ENCODE results near the gene PPP1R3F. TPM values are rescaled to one million over a fixed set of nuclear protein-coding genes. Genes with fewer than 3 reads are reported as not detected.

The PPP1R3F gene
- total RNA-seq, 5 donors from 2014 or later (not counting 1 experiment from before 2014, with no cell fraction given) = 11.7 to 20.8 (median 17.5) TPM

- H3K9me3 ChIP-seq = no peaks in the 10 kb centered on the region
- H3K36me3 ChIP-seq (ENCODE audit: control insufficient read depth in 2 of 2, extremely low read depth in 1 of 2, insufficient read depth in 1 of 2, low read length in 1 of 2) = peaks cover 0 to 45% of the 10 kb centered on the region in 2 donors
- peaks cover 0 to 10% of the 10 kb centered on the region in 2 donors for H3K27me3 Mint-ChIP-seq
- H3K4me3 Mint-ChIP-seq = no peak overlapping the region
- CTCF ChIA-PET = no interaction called here
- H3K4me1 Mint-ChIP-seq = peaks cover 5 to 7% (median 6%) of the 10 kb centered on the region in 3 donors
- H3K27ac ChIP-seq (ENCODE audit: low read length) = no peak overlapping the region
- no peaks in the 10 kb centered on the region for H3K27me3 ChIP-seq (replicated peaks in 1 of 2; ENCODE audit: control insufficient read depth in 2 of 2, extremely low read depth in 1 of 2, insufficient read depth in 2 of 2, low read length in 1 of 2)
- no CpG with 5 or more reads among the region's 11 CpGs for WGBS (ENCODE audit: insufficient coverage)
- peak overlapping the region in 1 of 2 donors; percentile 68 for H3K27ac Mint-ChIP-seq
- no peak for DNase-seq
- ATAC-seq (replicated peaks in 1 of 4) = no peak
- no peaks in the 10 kb centered on the region for H3K9me3 Mint-ChIP-seq
- POLR2A ChIA-PET = no interaction called here
- no peaks in the 10 kb centered on the region for H3K4me1 ChIP-seq (ENCODE audit: control insufficient read depth in 1 of 2, extremely low read depth in 1 of 2, insufficient read depth in 2 of 2, low read length in 2 of 2)
- peaks cover 26% of the 10 kb centered on the region for H3K36me3 Mint-ChIP-seq
- H3K4me3 ChIP-seq (ENCODE audit: control insufficient read depth in 1 of 2, extremely low read depth in 1 of 2, low read length in 1 of 2) = no peak overlapping the region
These were observed 22.2 kb upstream of the PPP1R3F start for GRCh38 chrX:49247346-49247745.

DNA sequence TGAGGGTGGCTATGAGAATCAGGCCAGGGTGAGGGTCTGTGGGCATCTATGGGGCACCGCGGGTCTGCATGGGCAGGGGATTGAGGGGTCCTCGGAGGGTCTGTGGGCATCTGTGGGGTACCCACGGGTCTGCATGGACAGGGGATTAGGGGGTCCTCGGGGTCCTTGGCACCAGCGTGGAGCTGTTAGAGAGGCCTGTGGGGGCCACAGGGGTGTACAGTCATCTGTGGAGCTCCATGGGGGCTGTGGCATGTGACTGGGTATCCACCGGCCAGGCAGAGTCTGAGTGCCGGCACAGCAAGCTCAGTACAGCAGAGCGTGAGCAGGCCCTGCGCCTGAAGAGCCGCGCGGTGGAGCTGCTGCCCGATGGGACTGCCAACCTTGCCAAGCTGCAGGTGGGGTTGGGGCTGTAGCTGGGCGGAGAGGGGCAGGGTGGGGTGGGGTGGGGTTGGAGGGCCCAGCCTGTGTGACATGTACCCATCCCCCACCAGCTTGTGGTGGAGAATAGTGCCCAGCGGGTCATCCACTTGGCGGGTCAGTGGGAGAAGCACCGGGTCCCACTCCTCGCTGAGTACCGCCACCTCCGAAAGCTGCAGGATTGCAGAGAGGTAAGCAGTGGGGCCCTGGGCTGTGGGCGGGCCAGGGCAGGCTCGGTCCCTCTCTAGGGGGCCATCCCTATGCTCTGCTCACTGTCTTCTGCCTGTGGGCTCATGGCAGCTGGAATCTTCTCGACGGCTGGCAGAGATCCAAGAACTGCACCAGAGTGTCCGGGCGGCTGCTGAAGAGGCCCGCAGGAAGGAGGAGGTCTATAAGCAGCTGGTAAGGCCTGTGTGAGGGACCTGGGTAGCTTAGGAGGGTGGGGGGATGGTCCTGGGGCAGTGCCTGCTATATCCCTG lies 21.4 kb upstream of the PPP1R3F start:
- ChIA-PET POLR2A (interaction anchor here in 1 of 2 donors (0.5 to 1.1 kb wide), 3 partner anchors 15 to 97 kb away, joined by 3 to 8 read pairs (median 5); no protein-coding TSS in a partner anchor), CTCF (no interaction called here)
- no peak for DNase-seq
- WGBS (ENCODE audit: insufficient coverage) = 94% methylated on average over 15 of the region's 28 CpGs
- no peak overlapping the region for H3K4me3 Mint-ChIP-seq
- H3K9me3 ChIP-seq = no peaks in the 10 kb centered on the region
- peaks cover 5 to 7% (median 6%) of the 10 kb centered on the region in 3 donors for H3K4me1 Mint-ChIP-seq
- no peaks in the 10 kb centered on the region for H3K9me3 Mint-ChIP-seq
- no peak overlapping the region for H3K27ac ChIP-seq (ENCODE audit: low read length)
- peaks cover 0 to 36% of the 10 kb centered on the region in 2 donors for H3K36me3 ChIP-seq (ENCODE audit: control insufficient read depth in 2 of 2, extremely low read depth in 1 of 2, insufficient read depth in 1 of 2, low read length in 1 of 2)
- H3K4me3 ChIP-seq (ENCODE audit: control insufficient read depth in 1 of 2, extremely low read depth in 1 of 2, low read length in 1 of 2) = no peak overlapping the region
- ATAC-seq (replicated peaks in 1 of 4) = no peak
- H3K27me3 ChIP-seq (replicated peaks in 1 of 2; ENCODE audit: control insufficient read depth in 2 of 2, extremely low read depth in 1 of 2, insufficient read depth in 2 of 2, low read length in 1 of 2) = no peaks in the 10 kb centered on the region
- no peak overlapping the region for H3K27ac Mint-ChIP-seq
- H3K36me3 Mint-ChIP-seq = peaks cover 30% of the 10 kb centered on the region
- peaks cover 0 to 10% of the 10 kb centered on the region in 2 donors for H3K27me3 Mint-ChIP-seq
- no peaks in the 10 kb centered on the region for H3K4me1 ChIP-seq (ENCODE audit: control insufficient read depth in 1 of 2, extremely low read depth in 1 of 2, insufficient read depth in 2 of 2, low read length in 2 of 2)

- WGBS (ENCODE audit: insufficient coverage) = no CpG with 5 or more reads among the region's 6 CpGs
- ATAC-seq (replicated peaks in 1 of 4) = no peak
These were observed 20.5 kb upstream of the PPP1R3F start for GRCh38 chrX:49249071-49249470.

DNA sequence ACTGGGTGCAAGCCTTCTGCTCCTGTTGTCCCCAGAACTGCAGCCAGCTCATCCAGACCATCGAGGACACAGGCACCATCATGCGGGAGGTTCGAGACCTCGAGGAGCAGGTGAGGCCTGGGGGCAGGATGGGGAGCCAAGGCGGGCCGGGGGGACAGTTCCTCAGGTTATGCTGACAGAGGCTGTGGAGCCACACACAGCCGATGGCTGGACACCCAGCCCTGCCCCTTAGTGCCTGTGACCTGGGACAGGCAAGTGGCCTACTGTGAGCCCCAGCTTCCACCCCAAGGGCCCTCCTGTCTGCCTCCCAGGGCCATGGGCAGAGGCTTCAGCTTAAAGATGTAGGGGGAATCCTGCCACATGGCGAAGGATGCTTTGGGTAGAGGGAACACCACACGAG lies 20.0 kb upstream of the PPP1R3F start:
- ChIA-PET CTCF (no interaction called here), POLR2A (interaction anchor here in 1 of 2 donors (0.6 kb wide), 1 partner anchor 12 kb away, joined by 7 read pairs; no protein-coding TSS in a partner anchor)
- no peak for ATAC-seq (replicated peaks in 1 of 4)

More at GRCh38 chrX:49249071-49249470, 20.5 kb upstream of the PPP1R3F start:
- Mint-ChIP-seq H3K4me1 (peaks cover 5 to 7% (median 6%) of the 10 kb centered on the region in 3 donors), H3K4me3 (no peak overlapping the region), H3K9me3 (no peaks in the 10 kb centered on the region), H3K36me3 (peaks cover 23% of the 10 kb centered on the region), H3K27ac (no peak overlapping the region), H3K27me3 (peaks cover 0 to 10% of the 10 kb centered on the region in 2 donors)
- ChIA-PET CTCF (no interaction called here), POLR2A (interaction anchor here in 1 of 2 donors (0.6 to 1.1 kb wide), 3 partner anchors 11 to 98 kb away, joined by 5 to 8 read pairs (median 7); no protein-coding TSS in a partner anchor)
- Histone ChIP-seq H3K27ac (ENCODE audit: low read length) (no peak overlapping the region), H3K27me3 (replicated peaks in 1 of 2; ENCODE audit: control insufficient read depth in 2 of 2, extremely low read depth in 1 of 2, insufficient read depth in 2 of 2, low read length in 1 of 2) (no peaks in the 10 kb centered on the region), H3K4me1 (ENCODE audit: control insufficient read depth in 1 of 2, extremely low read depth in 1 of 2, insufficient read depth in 2 of 2, low read length in 2 of 2) (no peaks in the 10 kb centered on the region), H3K36me3 (ENCODE audit: control insufficient read depth in 2 of 2, extremely low read depth in 1 of 2, insufficient read depth in 1 of 2, low read length in 1 of 2) (peaks cover 0 to 30% of the 10 kb centered on the region in 2 donors), H3K4me3 (ENCODE audit: control insufficient read depth in 1 of 2, extremely low read depth in 1 of 2, low read length in 1 of 2) (no peak overlapping the region), H3K9me3 (no peaks in the 10 kb centered on the region)
- no peak for DNase-seq

GRCh38 chrX:49250066-49250465 lies 19.5 kb upstream of the PPP1R3F start:
- no peak for DNase-seq
- Mint-ChIP-seq H3K27ac (no peak overlapping the region), H3K4me3 (no peak overlapping the region), H3K27me3 (peaks cover 0 to 10% of the 10 kb centered on the region in 2 donors), H3K4me1 (peaks cover 5 to 7% (median 6%) of the 10 kb centered on the region in 3 donors), H3K9me3 (no peaks in the 10 kb centered on the region), H3K36me3 (peaks cover 16% of the 10 kb centered on the region)
- no peak overlapping the region for H3K4me3 ChIP-seq (ENCODE audit: control insufficient read depth in 1 of 2, extremely low read depth in 1 of 2, low read length in 1 of 2)
- CTCF ChIA-PET = no interaction called here
- no peaks in the 10 kb centered on the region for H3K27me3 ChIP-seq (replicated peaks in 1 of 2; ENCODE audit: control insufficient read depth in 2 of 2, extremely low read depth in 1 of 2, insufficient read depth in 2 of 2, low read length in 1 of 2)
- H3K4me1 ChIP-seq (ENCODE audit: control insufficient read depth in 1 of 2, extremely low read depth in 1 of 2, insufficient read depth in 2 of 2, low read length in 2 of 2) = no peaks in the 10 kb centered on the region
- no peaks in the 10 kb centered on the region for H3K9me3 ChIP-seq
- WGBS (ENCODE audit: insufficient coverage) = 97% methylated on average over 6 of the region's 13 CpGs
- H3K27ac ChIP-seq (ENCODE audit: low read length) = no peak overlapping the region
- H3K36me3 ChIP-seq (ENCODE audit: control insufficient read depth in 2 of 2, extremely low read depth in 1 of 2, insufficient read depth in 1 of 2, low read length in 1 of 2) = peaks cover 0 to 25% of the 10 kb centered on the region in 2 donors
- POLR2A ChIA-PET = no interaction called here
- ATAC-seq (replicated peaks in 1 of 4) = no peak

More for the DNA sequence above, 20.0 kb upstream of the PPP1R3F start:
- Histone ChIP-seq H3K27ac (ENCODE audit: low read length) (no peak overlapping the region), H3K4me1 (ENCODE audit: control insufficient read depth in 1 of 2, extremely low read depth in 1 of 2, insufficient read depth in 2 of 2, low read length in 2 of 2) (no peaks in the 10 kb centered on the region), H3K27me3 (replicated peaks in 1 of 2; ENCODE audit: control insufficient read depth in 2 of 2, extremely low read depth in 1 of 2, insufficient read depth in 2 of 2, low read length in 1 of 2) (no peaks in the 10 kb centered on the region), H3K9me3 (no peaks in the 10 kb centered on the region), H3K36me3 (ENCODE audit: control insufficient read depth in 2 of 2, extremely low read depth in 1 of 2, insufficient read depth in 1 of 2, low read length in 1 of 2) (peaks cover 0 to 28% of the 10 kb centered on the region in 2 donors), H3K4me3 (ENCODE audit: control insufficient read depth in 1 of 2, extremely low read depth in 1 of 2, low read length in 1 of 2) (no peak overlapping the region)
- Mint-ChIP-seq H3K27me3 (peaks cover 0 to 10% of the 10 kb centered on the region in 2 donors), H3K36me3 (peaks cover 19% of the 10 kb centered on the region), H3K4me3 (no peak overlapping the region), H3K4me1 (peaks cover 5 to 7% (median 6%) of the 10 kb centered on the region in 3 donors), H3K9me3 (no peaks in the 10 kb centered on the region), H3K27ac (no peak overlapping the region)
- no CpG with 5 or more reads among the region's 9 CpGs for WGBS (ENCODE audit: insufficient coverage)
- DNase-seq = no peak

- WGBS (ENCODE audit: insufficient coverage) = 92% methylated on average over 7 of the region's 9 CpGs
- ATAC-seq (replicated peaks in 1 of 4) (peak in 2 of 4 experiments; percentile 31 to 32), DNase-seq (no peak)
- no peak overlapping the region for H3K27ac ChIP-seq (ENCODE audit: low read length)
- H3K9me3 ChIP-seq = no peaks in the 10 kb centered on the region
- no peak overlapping the region for H3K4me3 ChIP-seq (ENCODE audit: control insufficient read depth in 1 of 2, extremely low read depth in 1 of 2, low read length in 1 of 2)
- Mint-ChIP-seq H3K27me3 (peaks cover 0 to 10% of the 10 kb centered on the region in 2 donors), H3K27ac (peak overlapping the region in 1 of 2 donors; percentile 45), H3K36me3 (peaks cover 16% of the 10 kb centered on the region), H3K4me1 (peaks cover 5 to 7% (median 6%) of the 10 kb centered on the region in 3 donors), H3K9me3 (no peaks in the 10 kb centered on the region), H3K4me3 (peak overlapping the region in 1 of 3 donors; percentile 5)
- no peaks in the 10 kb centered on the region for H3K27me3 ChIP-seq (replicated peaks in 1 of 2; ENCODE audit: control insufficient read depth in 2 of 2, extremely low read depth in 1 of 2, insufficient read depth in 2 of 2, low read length in 1 of 2)
- H3K4me1 ChIP-seq (ENCODE audit: control insufficient read depth in 1 of 2, extremely low read depth in 1 of 2, insufficient read depth in 2 of 2, low read length in 2 of 2) = no peaks in the 10 kb centered on the region
- peaks cover 0 to 25% of the 10 kb centered on the region in 2 donors for H3K36me3 ChIP-seq (ENCODE audit: control insufficient read depth in 2 of 2, extremely low read depth in 1 of 2, insufficient read depth in 1 of 2, low read length in 1 of 2)
- POLR2A ChIA-PET = no interaction called here
- CTCF ChIA-PET = no interaction called here
These were observed 19.0 kb upstream of the PPP1R3F start for GRCh38 chrX:49250578-49250977.

All from T-cell (primary cell).